ENCODE measurements around the gene STK24. TPM values are rescaled to one million over a fixed set of nuclear protein-coding genes. Genes with fewer than 3 reads are reported as not detected.

STK24 gene
- total RNA-seq, 6 experiments from 2014 or later: 72.2 to 89.8 (median 80.5) TPM

DNA sequence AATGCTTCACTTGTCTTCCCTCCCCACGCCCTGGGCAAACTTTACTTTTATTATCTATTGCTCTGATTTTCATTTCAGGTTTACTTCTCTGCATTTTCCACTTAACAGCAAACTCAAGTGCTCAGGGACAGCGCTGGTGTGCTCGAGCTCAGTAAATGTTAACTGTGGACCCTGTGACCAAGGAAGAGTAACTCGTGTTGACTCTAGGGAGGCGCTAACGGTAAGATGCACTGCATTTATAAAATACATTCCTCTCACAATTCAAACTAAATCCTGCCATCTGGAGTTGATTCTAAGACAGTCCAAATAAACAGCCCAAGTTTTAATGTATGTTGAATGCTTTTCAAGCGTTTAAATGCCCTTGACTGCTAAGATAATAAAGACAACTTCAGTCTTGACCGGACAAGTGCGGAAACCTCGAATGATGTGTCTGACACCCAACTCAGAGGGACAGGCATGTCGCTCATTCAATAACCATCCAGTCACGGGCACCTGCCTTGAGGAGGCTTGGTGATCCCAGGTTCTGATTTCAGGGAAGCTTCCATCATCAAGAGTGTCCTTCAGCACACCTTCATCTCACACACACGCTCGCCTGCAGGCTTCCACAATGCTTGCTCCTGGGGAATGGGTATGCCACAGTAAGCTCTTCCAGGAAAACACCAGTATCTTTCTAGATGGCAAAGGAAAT, 93.2 kb downstream of the STK24 start:
- TF ChIP-seq, protein P1, sequence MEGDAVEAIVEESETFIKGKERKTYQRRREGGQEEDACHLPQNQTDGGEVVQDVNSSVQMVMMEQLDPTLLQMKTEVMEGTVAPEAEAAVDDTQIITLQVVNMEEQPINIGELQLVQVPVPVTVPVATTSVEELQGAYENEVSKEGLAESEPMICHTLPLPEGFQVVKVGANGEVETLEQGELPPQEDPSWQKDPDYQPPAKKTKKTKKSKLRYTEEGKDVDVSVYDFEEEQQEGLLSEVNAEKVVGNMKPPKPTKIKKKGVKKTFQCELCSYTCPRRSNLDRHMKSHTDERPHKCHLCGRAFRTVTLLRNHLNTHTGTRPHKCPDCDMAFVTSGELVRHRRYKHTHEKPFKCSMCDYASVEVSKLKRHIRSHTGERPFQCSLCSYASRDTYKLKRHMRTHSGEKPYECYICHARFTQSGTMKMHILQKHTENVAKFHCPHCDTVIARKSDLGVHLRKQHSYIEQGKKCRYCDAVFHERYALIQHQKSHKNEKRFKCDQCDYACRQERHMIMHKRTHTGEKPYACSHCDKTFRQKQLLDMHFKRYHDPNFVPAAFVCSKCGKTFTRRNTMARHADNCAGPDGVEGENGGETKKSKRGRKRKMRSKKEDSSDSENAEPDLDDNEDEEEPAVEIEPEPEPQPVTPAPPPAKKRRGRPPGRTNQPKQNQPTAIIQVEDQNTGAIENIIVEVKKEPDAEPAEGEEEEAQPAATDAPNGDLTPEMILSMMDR (IDR thresholded peaks at IDR 0.05): no peak
- Mint-ChIP-seq H3K4me1 (ENCODE audit: low read depth) (peaks cover 85% of the 10 kb centered on the region), H3K27ac (peak overlapping the region; percentile 91), H3K4me3 (peak overlapping the region; percentile 74), H3K9me3 (no peaks in the 10 kb centered on the region), H3K27me3 (ENCODE audit: insufficient read depth) (no peaks in the 10 kb centered on the region; the same call in none of the 2 replicates), H3K36me3 (ENCODE audit: low read depth) (0 out of 2 replicates have a peak, but pooled peaks cover 4% of the 10 kb centered on the region)
- DNase-seq: no peak

DNA sequence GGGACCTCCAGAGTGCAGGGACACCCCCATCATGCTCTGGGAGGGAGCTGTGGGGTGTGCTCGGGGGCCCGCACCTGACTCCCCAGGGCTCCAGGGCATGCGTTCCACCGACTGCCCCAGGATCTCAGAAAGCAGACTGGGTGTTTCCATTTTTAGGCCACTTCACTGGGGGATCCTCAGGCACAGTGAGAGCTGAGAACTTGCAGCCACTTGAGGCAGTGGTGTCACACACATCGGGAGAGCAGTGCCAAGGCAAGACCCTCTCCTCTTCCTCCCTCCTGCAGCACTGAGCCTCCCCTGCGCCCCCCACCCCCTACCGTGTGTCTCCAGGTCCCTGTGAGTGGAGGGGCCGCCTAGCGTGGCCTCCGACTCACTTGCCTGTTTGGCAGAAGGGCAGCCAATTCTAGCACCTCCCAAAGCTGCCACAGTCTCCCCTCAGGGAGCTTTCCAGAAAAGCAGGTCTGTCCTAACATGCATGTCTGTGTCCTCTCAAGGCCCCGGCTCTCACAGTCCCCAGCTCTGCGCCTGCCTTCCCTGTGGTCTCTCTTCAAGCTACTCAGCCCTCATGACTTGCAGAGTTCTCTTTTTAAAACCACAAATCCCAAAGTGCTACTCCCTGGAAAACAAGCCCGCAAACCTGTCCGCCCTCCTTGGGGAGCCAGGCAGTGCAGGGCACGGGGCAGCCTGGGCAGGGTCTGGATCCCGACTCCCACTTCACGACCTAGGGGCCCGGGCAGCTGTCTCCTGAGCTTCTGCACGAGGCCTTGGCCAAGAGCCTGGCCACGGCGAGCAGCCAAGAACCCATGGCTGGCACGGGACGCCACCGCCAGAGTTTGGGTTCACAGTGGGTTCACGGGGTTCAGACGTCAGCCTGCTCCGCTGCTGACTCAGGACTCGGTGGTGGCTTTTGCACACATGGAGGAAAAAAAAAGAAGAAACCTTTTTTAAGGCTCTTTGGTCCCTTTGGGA, 94.1 kb downstream of the STK24 start:
- peaks cover 85% of the 10 kb centered on the region for H3K4me1 Mint-ChIP-seq (ENCODE audit: low read depth)
- no peak for DNase-seq
- TF ChIP-seq, protein P1 (IDR thresholded peaks at IDR 0.05): peak; percentile 19; the same call in 1 of the 2 replicates
- peak overlapping the region; percentile 91 for H3K27ac Mint-ChIP-seq
- peak overlapping the region; percentile 74; the same call in 1 of the 2 replicates for H3K4me3 Mint-ChIP-seq
- peaks cover 10% of the 10 kb centered on the region for H3K36me3 Mint-ChIP-seq (ENCODE audit: low read depth)
- no peaks in the 10 kb centered on the region for H3K9me3 Mint-ChIP-seq
- no peaks in the 10 kb centered on the region; the same call in none of the 2 replicates for H3K27me3 Mint-ChIP-seq (ENCODE audit: insufficient read depth)

DNA sequence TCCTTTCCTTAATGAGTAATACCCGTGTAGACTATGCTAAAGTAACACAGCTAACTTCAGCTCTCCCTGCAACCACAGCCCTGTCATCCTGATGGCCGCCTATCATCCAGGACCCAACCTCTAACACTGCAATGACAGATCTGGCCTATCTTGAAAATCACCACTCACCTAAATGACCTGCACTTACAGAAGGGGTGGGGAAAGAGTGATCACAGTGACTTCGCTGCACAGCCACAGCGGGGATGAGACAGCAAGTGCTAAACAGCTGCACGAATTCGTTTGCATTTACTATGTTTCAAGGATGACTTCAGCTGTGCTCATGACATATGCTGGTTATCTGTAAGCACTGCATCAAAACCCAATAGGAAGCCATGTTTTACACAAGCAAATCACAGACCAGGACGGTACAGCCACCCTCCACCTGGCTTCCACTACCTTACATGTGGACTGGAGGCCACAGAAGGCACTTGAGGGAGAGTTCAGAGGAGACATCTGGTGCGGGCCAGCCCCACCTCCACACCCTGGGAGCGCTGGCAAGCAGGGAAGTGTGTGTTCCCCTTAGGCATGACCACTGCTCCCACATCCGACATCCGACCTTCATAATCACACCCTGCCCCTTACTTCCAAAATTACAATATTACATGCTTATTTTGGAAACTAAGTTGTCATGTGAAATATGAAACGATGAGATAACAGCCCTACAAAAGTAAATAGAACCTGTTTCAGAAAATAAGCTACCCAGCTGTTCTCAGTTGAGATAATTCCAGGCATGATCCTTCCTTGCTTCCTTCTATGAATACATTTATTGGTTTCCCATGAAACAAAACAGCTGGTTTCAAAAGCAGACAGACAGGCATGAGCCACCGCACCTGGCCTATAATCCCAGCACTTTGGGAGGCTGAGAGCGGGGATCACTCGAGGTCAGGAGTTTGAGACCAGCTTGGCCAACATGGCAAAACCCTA, 95.7 kb downstream of the STK24 start:
- DNase-seq: peak; percentile 38
- no peaks in the 10 kb centered on the region; the same call in none of the 2 replicates for H3K27me3 Mint-ChIP-seq (ENCODE audit: insufficient read depth)
- no peaks in the 10 kb centered on the region for H3K9me3 Mint-ChIP-seq
- H3K27ac Mint-ChIP-seq: peak overlapping the region; percentile 86
- H3K4me3 Mint-ChIP-seq: peak overlapping the region; percentile 22; the same call in 1 of the 2 replicates
- H3K36me3 Mint-ChIP-seq (ENCODE audit: low read depth): peaks cover 13% of the 10 kb centered on the region
- H3K4me1 Mint-ChIP-seq (ENCODE audit: low read depth): peaks cover 85% of the 10 kb centered on the region
- TF ChIP-seq, protein P1 (IDR thresholded peaks at IDR 0.05): no peak

DNA sequence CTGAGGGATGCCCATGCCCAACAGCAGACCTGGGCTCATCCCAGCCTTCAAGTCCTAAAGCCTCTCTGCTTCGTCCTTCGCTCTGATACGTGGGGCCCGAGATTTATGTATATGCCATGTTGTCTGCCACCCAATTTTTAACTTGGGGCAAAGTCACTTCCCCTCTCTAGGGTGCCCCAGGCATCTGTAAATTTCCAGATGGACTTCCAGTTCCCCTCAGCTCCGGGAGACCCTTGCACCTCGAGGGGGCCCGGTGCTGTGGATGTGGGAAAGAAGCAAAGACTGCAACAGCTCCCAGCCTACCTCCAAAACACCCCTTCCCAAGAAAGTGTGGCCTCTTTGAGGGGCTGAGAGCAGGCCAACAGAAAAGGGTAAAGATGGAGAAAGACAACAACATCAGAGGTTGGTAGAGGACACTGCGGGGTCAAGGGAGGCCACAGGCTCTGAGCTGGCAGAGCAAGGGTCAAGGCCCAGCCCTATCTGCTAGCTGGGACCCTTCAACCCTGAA, 97.4 kb downstream of the STK24 start:
- DNase-seq: no peak
- peaks cover 74% of the 10 kb centered on the region for H3K4me1 Mint-ChIP-seq (ENCODE audit: low read depth)
- no peak overlapping the region for H3K27ac Mint-ChIP-seq

More for the DNA sequence above, 97.4 kb downstream of the STK24 start:
- no peaks in the 10 kb centered on the region; the same call in none of the 2 replicates for H3K27me3 Mint-ChIP-seq (ENCODE audit: insufficient read depth)
- H3K36me3 Mint-ChIP-seq (ENCODE audit: low read depth): peaks cover 13% of the 10 kb centered on the region
- TF ChIP-seq, protein P1 (IDR thresholded peaks at IDR 0.05): no peak
- no peak overlapping the region for H3K4me3 Mint-ChIP-seq
- no peaks in the 10 kb centered on the region for H3K9me3 Mint-ChIP-seq
